ENCODE results near the gene VPREB1.

GRCh38 chr22:22208652-22209051 is 35.9 kb upstream of the VPREB1 start:
- TF ChIP-seq CTCF (IDR thresholded peaks at IDR 0.05), result no peak
- TF ChIP-seq EP300 (IDR thresholded peaks at IDR 0.05; ENCODE audit: low read depth), result no peak
- TF ChIP-seq POLR2A (IDR thresholded peaks at IDR 0.05), result no peak
- TF ChIP-seq POLR2AphosphoS5 (IDR thresholded peaks at IDR 0.05), result no peak

Measured in transverse colon (tissue), 4 donors.